ENCODE data around the gene CIAO1. TPM values are rescaled to one million over a fixed set of nuclear protein-coding genes. Genes with fewer than 3 reads are reported as not detected.

Gene CIAO1
- total RNA-seq, 2 donors from 2014 or later = 115 to 123 TPM

DNA sequence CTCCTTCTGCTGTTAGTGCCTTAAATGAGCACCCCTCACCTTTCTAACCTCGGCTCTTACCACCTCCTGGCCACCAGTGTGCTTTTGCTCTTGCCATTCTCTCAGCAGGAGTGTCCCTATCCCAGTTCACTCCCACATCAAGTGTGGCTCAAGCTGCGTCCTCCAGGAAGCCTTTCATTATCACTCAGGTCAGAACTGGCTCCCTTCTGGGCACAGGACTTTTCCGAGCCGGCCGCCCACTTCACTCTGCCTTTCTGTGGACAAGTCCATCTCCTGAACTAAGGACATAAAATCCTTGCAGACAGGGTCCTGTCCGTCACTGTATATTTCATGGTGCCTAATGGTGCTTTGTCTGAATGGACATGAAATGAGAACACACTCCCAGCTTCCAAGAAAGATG, 15.8 kb upstream of the CIAO1 start:
- Histone ChIP-seq H3K4me3 (no peak overlapping the region), H3K27me3 (replicated peaks; ENCODE audit: insufficient read depth) (no peaks in the 10 kb centered on the region), H3K36me3 (peaks cover 28% of the 10 kb centered on the region), H3K4me1 (ENCODE audit: control insufficient read depth in 1 of 2, low read depth in 2 of 2) (peaks cover 15 to 29% of the 10 kb centered on the region in 2 donors), H3K9me3 (no peaks in the 10 kb centered on the region), H3K27ac (peak overlapping the region; percentile 71 to 85)
- ATAC-seq (ENCODE audit: insufficient number of reproducible peaks, low FRiP score, low read depth) (no peak), DNase-seq (ENCODE audit: low spot score) (no peak)
- TF ChIP-seq, protein P1, sequence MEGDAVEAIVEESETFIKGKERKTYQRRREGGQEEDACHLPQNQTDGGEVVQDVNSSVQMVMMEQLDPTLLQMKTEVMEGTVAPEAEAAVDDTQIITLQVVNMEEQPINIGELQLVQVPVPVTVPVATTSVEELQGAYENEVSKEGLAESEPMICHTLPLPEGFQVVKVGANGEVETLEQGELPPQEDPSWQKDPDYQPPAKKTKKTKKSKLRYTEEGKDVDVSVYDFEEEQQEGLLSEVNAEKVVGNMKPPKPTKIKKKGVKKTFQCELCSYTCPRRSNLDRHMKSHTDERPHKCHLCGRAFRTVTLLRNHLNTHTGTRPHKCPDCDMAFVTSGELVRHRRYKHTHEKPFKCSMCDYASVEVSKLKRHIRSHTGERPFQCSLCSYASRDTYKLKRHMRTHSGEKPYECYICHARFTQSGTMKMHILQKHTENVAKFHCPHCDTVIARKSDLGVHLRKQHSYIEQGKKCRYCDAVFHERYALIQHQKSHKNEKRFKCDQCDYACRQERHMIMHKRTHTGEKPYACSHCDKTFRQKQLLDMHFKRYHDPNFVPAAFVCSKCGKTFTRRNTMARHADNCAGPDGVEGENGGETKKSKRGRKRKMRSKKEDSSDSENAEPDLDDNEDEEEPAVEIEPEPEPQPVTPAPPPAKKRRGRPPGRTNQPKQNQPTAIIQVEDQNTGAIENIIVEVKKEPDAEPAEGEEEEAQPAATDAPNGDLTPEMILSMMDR (IDR thresholded peaks at IDR 0.05) = no peak

DNA sequence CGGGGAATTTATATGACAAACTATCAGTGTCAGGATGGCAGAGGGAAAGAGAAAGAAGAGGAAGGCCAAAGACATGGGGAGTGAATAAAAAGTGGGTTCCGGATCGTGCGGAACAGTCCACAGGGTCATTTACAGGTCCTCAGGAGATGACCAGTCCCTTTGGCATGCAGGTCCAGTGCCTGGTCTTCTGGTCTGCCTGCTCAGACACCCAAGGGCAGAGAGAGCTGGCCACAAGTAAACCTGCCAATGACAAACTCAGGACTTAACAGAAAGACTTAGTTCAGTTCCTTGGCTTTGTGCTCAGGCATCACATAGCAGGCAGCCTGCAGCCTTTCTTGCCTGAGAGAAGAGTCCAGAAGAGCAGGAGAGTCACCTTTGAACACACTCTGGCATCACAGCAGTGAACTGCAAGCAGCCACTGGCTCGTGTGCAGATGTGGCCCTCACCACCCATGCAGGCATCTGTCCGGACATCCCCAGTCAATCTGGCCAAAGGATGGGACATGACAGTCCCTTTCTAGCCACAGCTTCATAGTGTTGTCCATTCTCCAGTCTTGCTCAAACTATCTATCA, 14.2 kb upstream of the CIAO1 start:
- H3K4me1 ChIP-seq (ENCODE audit: control insufficient read depth in 1 of 2, low read depth in 2 of 2) = peaks cover 15 to 29% of the 10 kb centered on the region in 2 donors
- peak overlapping the region; percentile 59 for H3K4me3 ChIP-seq
- H3K27me3 ChIP-seq (replicated peaks; ENCODE audit: insufficient read depth) = no peaks in the 10 kb centered on the region
- H3K27ac ChIP-seq = peak overlapping the region; percentile 71 to 85
- H3K9me3 ChIP-seq = no peaks in the 10 kb centered on the region
- TF ChIP-seq, protein P1 (IDR thresholded peaks at IDR 0.05) = no peak
- DNase-seq (ENCODE audit: low spot score) = peak; percentile 62
- peaks cover 39% of the 10 kb centered on the region for H3K36me3 ChIP-seq
- peak; percentile 94 for ATAC-seq (ENCODE audit: insufficient number of reproducible peaks, low FRiP score, low read depth)

DNA sequence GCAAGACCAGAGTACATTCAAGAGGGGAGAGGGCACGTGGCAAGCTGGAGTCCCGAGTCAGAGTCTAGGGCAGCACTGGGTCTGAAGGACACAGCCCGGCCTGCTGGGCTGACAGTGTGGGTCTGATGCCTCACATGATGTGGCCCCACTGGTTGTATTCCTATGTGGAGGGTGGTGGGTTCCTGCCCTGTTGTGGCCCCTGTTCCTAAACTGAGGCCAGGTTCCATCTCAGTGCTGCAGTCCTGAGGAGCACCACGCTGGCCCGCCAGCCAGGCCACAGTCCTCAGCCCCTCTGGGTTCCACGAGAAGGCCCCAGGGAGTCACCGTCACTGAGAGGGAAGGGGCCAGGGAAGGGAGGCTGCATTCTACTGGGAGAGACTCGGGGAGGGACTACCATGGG, 13.5 kb upstream of the CIAO1 start:
- no peak for ATAC-seq (ENCODE audit: insufficient number of reproducible peaks, low FRiP score, low read depth)
- peaks cover 39% of the 10 kb centered on the region for H3K36me3 ChIP-seq
- no peak overlapping the region for H3K4me3 ChIP-seq
- DNase-seq (ENCODE audit: low spot score) = no peak
- no peaks in the 10 kb centered on the region for H3K27me3 ChIP-seq (replicated peaks; ENCODE audit: insufficient read depth)
- peak overlapping the region; percentile 19 to 85 for H3K27ac ChIP-seq
- TF ChIP-seq, protein P1 (IDR thresholded peaks at IDR 0.05) = no peak
- peaks cover 18 to 34% of the 10 kb centered on the region in 2 donors for H3K4me1 ChIP-seq (ENCODE audit: control insufficient read depth in 1 of 2, low read depth in 2 of 2)
- no peaks in the 10 kb centered on the region for H3K9me3 ChIP-seq

DNA sequence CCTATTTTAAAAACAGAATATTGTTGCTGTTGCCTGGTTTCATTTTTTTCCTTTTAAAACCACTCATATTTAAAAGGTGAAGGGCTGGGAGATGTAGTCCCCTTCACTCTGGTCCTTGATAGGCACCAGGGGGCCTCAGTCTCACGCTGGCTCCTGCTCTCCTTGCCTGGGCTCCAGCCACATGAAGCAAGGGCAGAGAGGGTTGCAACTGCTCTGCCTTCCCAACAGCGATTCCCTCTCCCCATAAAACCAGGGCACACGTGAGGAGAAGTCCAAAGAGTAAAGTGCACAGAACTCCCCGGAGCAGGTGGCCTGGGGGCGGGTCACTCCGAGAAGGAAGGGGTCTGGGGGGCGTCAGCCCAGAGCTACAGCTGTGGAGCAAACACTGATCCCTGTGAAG, 13.0 kb upstream of the CIAO1 start:
- peaks cover 22 to 38% of the 10 kb centered on the region in 2 donors for H3K4me1 ChIP-seq (ENCODE audit: control insufficient read depth in 1 of 2, low read depth in 2 of 2)
- H3K36me3 ChIP-seq = peaks cover 39% of the 10 kb centered on the region

GRCh38 chr2:96254571-96254970, 11.5 kb upstream of the CIAO1 start:
- H3K27me3 ChIP-seq (replicated peaks; ENCODE audit: insufficient read depth) = no peaks in the 10 kb centered on the region
- peak overlapping the region in 1 of 2 donors; percentile 2 for H3K27ac ChIP-seq
- no peak for ATAC-seq (ENCODE audit: insufficient number of reproducible peaks, low FRiP score, low read depth)
- H3K4me1 ChIP-seq (ENCODE audit: control insufficient read depth in 1 of 2, low read depth in 2 of 2) = peaks cover 38 to 52% of the 10 kb centered on the region in 2 donors
- TF ChIP-seq, protein P1 (IDR thresholded peaks at IDR 0.05) = no peak
- no peaks in the 10 kb centered on the region for H3K9me3 ChIP-seq
- DNase-seq (ENCODE audit: low spot score) = no peak
- H3K4me3 ChIP-seq = no peak overlapping the region
- H3K36me3 ChIP-seq = peaks cover 39% of the 10 kb centered on the region

More for the DNA sequence above, 13.0 kb upstream of the CIAO1 start:
- Histone ChIP-seq H3K27me3 (replicated peaks; ENCODE audit: insufficient read depth) (no peaks in the 10 kb centered on the region), H3K9me3 (no peaks in the 10 kb centered on the region), H3K4me3 (no peak overlapping the region), H3K27ac (no peak overlapping the region)
- TF ChIP-seq, protein P1 (IDR thresholded peaks at IDR 0.05) = no peak
- no peak for ATAC-seq (ENCODE audit: insufficient number of reproducible peaks, low FRiP score, low read depth)
- no peak for DNase-seq (ENCODE audit: low spot score)

All from thoracic aorta (tissue), 2 donors.